Osteoblast (primary cell): ENCODE measurements around the gene LAMTOR4. TPM values are rescaled to one million over a fixed set of nuclear protein-coding genes. Genes with fewer than 3 reads are reported as not detected.
A peak's percentile ranks its signal among the peaks of the same experiment; 100 is the strongest.

Experiments
- DNase-seq: peaks from one replicate; pipeline ENCODE4 v3.0.0; 2011; ENCODE audit warnings: low spot score, mixed read lengths; ENCODE audit not compliant: insufficient read length; ENCODE audit errors: missing footprints
- H2AFZ ChIP-seq: 2 replicates; pipeline ENCODE4 v1.6.0; 2011; ENCODE audit warnings: mild to moderate bottlenecking, low read length
- H3K27ac ChIP-seq: 2 replicates; pipeline ENCODE4 v1.5.1; 2011; ENCODE audit warnings: mild to moderate bottlenecking, low read depth, low read length, moderate library complexity
- H3K27me3 ChIP-seq: 2 replicates; pipeline ENCODE4 v1.6.0; 2012; ENCODE audit warnings: mild to moderate bottlenecking, control low read depth, inconsistent platforms, low read length, moderate library complexity; ENCODE audit not compliant: insufficient read depth
- H3K36me3 ChIP-seq: 2 replicates; pipeline ENCODE4 v1.5.1; 2011; ENCODE audit warnings: mild to moderate bottlenecking, low read length, control low read depth, moderate library complexity; ENCODE audit not compliant: insufficient read depth
- H3K4me1 ChIP-seq: 2 replicates; pipeline ENCODE4 v1.5.1; 2011; ENCODE audit warnings: mild to moderate bottlenecking, low read length, control low read depth, moderate library complexity; ENCODE audit not compliant: insufficient read depth
- H3K4me2 ChIP-seq: 2 replicates; pipeline ENCODE4 v1.6.0; 2011; ENCODE audit warnings: mild to moderate bottlenecking, low read length; ENCODE audit not compliant: insufficient read depth
- H3K4me3 ChIP-seq: fragments of 200-600 bp; sonication (generic); 3 replicates; pipeline ENCODE4 v1.5.1; 2012; ENCODE audit warnings: mild to moderate bottlenecking, low read length, inconsistent platforms; ENCODE audit not compliant: insufficient read depth
- H3K79me2 ChIP-seq: 2 replicates; pipeline ENCODE4 v1.6.0; 2012; ENCODE audit warnings: mild to moderate bottlenecking, low read length, control low read depth, inconsistent platforms; ENCODE audit not compliant: insufficient read depth
- H3K9me3 ChIP-seq: 2 replicates; pipeline ENCODE4 v1.5.1; 2011; ENCODE audit warnings: low read depth, low read length, control low read depth
- H4K20me1 ChIP-seq: 2 replicates; pipeline ENCODE4 v1.6.0; 2012; ENCODE audit warnings: mild to moderate bottlenecking, low read length, control low read depth; ENCODE audit not compliant: insufficient read depth
- CTCF ChIP-seq: IDR thresholded peaks from 2 replicates; pipeline ENCODE4 v1.5.1; 2011; ENCODE audit warnings: mild to moderate bottlenecking, low read depth, low read length, moderate library complexity; ENCODE audit errors: extremely low read depth
- total RNA-seq: library from RNA; depleted of rRNA; stranded (reverse); fragments of >200 nt; gene quantifications from 2 replicates; pipeline ENCODE4 v1.2.3, GENCODE V29; 2012

Gene LAMTOR4
- total RNA-seq, 1 donor, result 63.7 TPM

DNA sequence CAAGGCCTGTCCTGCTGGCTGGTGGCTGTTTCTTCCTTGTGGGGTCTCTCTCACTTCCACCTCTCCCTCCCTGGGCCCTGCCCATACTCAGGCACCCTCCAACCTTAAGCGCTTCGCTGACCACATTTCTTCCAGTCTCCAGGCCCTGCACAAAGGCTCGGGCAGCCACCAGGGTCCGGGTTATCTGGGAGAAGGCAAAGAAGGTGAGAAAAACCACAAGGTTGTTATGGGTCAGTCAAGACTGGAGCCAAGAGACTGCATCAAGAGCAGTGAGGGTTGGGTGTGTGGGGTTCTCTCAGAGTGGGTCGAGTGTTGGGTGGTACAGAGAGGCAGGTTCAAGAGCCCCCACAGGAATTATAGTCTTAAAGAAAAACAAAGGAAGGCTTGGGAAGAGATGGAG is 25.9 kb downstream of the LAMTOR4 start:
- DNase-seq, result peak; percentile 54
- Histone ChIP-seq H3K4me2 (no peak overlapping the region), H4K20me1 (no peaks in the 10 kb centered on the region), H2AFZ (no peak overlapping the region), H3K79me2 (no peaks in the 10 kb centered on the region), H3K9me3 (no peaks in the 10 kb centered on the region), H3K27ac (no peak overlapping the region), H3K4me1 (peaks cover 5% of the 10 kb centered on the region), H3K36me3 (no peaks in the 10 kb centered on the region), H3K4me3 (no peak overlapping the region), H3K27me3 (peaks cover 14% of the 10 kb centered on the region)
- no peak for TF ChIP-seq CTCF

DNA sequence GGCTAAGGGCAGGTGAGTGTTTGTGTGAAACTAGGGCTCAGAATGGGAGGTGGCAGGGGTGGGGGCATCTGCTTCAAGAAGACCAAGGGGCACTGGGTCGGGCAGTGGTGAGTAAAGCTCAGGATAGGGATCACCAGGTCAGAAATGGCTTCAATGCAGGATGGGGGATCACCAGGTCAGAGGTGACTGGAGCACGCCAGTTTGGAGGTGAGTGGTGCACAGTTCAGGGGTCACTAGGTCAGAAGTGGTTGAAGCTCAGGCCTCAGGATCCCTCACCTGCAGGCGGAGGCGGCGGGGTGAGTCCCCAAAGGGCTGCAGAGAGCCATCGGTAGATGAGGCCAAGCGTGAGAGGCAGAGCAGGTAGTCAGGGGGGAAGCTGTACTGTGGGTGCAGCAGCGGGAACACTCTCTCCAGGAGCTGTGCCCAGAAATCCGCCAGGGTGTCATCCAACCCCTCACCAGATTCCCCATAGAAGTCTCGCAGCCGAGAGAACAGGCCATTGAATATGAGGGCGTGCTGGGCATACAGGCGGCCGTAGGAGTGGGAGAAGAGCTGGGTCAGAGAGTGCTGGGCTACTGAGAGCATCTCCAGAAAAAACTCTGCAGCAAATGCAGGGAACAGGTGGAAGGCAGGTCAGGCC is 26.7 kb downstream of the LAMTOR4 start:
- Histone ChIP-seq H2AFZ (no peak overlapping the region), H3K9me3 (no peaks in the 10 kb centered on the region), H3K4me3 (no peak overlapping the region), H4K20me1 (no peaks in the 10 kb centered on the region), H3K4me1 (peaks cover 5% of the 10 kb centered on the region), H3K79me2 (no peaks in the 10 kb centered on the region), H3K4me2 (no peak overlapping the region), H3K27me3 (peaks cover 14% of the 10 kb centered on the region), H3K36me3 (no peaks in the 10 kb centered on the region), H3K27ac (no peak overlapping the region)
- peak; percentile 31 for DNase-seq
- TF ChIP-seq CTCF, result no peak

DNA sequence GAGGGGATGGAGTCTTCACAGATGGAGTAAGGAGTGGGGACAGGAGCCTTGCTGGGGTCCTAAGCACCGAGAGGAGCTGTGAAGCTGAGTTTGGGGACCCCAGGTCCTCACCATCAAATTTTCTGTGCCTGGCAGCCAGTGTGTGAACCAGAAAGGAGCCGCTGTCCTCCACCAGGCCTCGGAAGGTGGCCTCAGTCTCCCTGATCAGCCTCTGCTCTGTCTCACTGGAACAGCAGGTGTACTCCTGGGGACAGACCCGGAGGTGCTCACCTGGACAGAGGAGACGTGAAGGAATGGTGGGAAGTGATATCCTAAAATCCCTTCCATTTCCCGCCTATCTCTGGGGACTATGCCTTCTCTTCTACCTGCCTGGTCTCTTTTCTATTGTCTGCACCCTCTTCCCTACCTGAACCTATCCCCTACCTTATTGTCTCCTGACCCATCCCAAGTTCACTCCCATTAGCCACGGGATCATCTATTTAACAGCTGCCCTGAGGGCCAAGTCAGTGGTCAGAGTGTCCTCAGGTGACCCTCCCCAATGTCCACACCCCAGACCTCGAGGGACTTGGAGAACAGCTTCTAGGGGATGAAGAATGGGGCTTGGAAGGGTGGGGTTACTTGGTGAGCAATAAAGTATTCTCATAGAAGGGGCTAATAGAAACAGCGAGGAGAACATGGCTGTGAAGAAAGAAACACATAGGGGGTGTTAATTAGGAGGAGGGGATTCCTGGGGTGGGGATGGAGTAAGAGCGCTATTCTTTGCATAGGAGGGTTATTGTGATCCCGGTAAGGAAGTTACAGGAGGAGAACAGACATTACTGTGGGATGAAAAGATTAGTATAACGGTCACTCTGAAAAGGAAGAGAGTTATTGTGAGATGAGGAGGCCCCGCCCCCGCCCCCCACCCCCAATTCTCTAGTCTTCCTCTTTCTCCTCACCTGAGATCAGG is 27.7 kb downstream of the LAMTOR4 start:
- H3K36me3 ChIP-seq, result no peaks in the 10 kb centered on the region
- no peak overlapping the region for H3K27ac ChIP-seq

More for the DNA sequence above, 27.7 kb downstream of the LAMTOR4 start:
- peak; percentile 90 for DNase-seq
- peaks cover 5% of the 10 kb centered on the region for H3K4me1 ChIP-seq
- H3K27me3 ChIP-seq, result peaks cover 9% of the 10 kb centered on the region
- H3K79me2 ChIP-seq, result no peaks in the 10 kb centered on the region
- H3K4me3 ChIP-seq, result peak overlapping the region; percentile 76
- no peak for TF ChIP-seq CTCF
- H3K4me2 ChIP-seq, result peak overlapping the region; percentile 91
- peak overlapping the region; percentile 94 for H2AFZ ChIP-seq
- H3K9me3 ChIP-seq, result no peaks in the 10 kb centered on the region
- H4K20me1 ChIP-seq, result no peaks in the 10 kb centered on the region
